ENCODE data around the gene TFDP1. TPM values are rescaled to one million over a fixed set of nuclear protein-coding genes. Genes with fewer than 3 reads are reported as not detected.

Gene TFDP1
- total RNA-seq, 1 donor, result 83.8 TPM

DNA sequence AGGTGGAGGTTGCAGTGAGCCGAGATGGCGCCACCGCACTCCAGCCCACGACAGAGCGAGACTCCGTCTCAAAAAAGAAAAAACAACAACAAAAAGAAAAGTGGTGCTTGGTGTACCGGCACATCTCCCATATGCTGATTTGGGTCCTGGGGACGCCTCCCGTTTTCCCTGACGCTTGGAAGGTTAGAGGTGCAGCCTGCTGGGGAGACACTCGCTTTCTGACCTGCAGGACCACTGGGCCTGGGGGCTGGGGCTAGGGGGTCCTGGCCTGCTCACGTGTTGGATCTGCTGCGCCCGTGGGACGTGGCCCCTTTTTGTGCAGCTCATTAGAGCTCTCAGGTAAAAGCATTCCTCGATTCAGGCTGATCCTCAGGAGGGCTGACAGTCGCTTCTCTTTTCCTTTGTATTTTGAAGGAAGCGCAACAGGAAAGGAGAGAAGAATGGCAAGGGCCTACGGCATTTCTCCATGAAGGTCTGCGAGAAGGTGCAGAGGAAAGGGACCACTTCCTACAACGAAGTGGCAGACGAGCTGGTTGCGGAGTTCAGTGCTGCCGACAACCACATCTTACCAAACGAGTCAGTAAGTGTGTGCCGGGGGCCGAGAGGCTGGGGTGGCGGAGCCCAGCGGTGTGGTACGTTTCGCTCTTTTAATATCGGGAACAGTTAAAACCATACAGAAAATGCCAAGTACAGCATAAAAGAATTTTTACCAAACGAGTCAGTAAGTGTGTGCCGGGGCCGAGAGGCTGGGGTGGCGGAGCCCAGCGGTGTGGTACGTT lies 48.3 kb downstream of the TFDP1 start:
- H3K4me3 ChIP-seq (ENCODE audit: low read depth, low read length), result no peak overlapping the region
- TF ChIP-seq CTCF (IDR thresholded peaks at IDR 0.05; ENCODE audit: insufficient read depth, low read depth, low read length), result no peak
- DNase-seq (ENCODE audit: low read depth), result no peak

DNA sequence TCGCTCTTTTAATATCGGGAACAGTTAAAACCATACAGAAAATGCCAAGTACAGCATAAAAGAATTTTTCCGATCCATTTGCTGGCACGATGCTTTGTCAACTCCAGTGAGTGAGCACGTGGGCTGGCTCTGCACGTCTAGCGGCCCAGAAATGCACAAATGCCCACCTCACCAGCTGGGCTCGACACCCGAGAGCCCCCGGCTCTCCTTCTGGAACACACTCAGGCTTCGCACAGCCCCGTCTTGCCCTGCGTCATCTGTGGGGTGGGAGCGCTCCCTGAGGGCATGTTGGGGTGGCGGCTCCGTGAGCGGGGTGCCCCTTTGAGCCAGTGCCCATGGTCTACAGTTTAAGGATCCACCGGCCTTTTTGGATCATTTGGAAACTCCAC lies 48.9 kb downstream of the TFDP1 start:
- H3K4me3 ChIP-seq (ENCODE audit: low read depth, low read length), result no peak overlapping the region
- DNase-seq (ENCODE audit: low read depth), result no peak
- no peak for TF ChIP-seq CTCF (IDR thresholded peaks at IDR 0.05; ENCODE audit: insufficient read depth, low read depth, low read length)

- TF ChIP-seq CTCF (IDR thresholded peaks at IDR 0.05; ENCODE audit: insufficient read depth, low read depth, low read length), result no peak
- no peak overlapping the region for H3K4me3 ChIP-seq (ENCODE audit: low read depth, low read length)
- DNase-seq (ENCODE audit: low read depth), result no peak
Observed at GRCh38 chr13:113634279-113635047, 49.9 kb downstream of the TFDP1 start.

DNA sequence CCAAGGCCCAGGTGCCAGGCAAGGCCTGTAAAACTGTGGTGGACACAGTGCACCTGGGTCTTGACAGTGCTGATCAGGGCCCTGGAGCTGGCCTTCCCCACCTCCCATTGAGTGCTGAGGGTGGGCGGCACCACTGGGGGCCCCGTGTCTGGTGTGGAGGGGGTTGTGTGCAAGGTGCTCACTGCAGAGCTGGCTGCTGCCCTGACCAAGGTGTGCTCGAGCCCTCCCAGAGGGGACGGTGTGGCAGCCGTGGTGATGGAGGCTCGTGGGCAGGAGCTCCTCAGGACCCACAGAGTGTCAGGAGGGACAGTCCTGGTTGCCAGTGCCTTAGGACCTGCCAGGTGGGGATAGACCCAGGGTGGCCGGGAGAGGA lies 50.5 kb downstream of the TFDP1 start:
- no peak for DNase-seq (ENCODE audit: low read depth)
- no peak for TF ChIP-seq CTCF (IDR thresholded peaks at IDR 0.05; ENCODE audit: insufficient read depth, low read depth, low read length)
- no peak overlapping the region for H3K4me3 ChIP-seq (ENCODE audit: low read depth, low read length)

DNA sequence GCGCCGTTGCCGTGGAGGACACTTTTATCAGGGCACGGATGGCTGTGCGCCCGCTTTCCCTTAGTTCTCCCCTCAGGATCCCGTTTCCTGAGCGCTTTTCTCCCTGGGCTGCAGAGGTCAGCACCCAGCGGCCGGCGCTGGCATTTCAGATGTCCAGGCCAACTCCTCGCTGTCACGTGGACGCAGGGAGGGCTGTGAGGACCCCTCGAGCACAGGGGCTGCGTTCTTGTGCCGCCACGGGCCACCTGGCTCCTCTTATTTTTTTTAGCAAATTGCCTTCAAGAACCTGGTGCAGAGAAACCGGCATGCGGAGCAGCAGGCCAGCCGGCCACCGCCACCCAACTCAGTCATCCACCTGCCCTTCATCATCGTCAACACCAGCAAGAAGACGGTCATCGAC lies 51.2 kb downstream of the TFDP1 start:
- H3K4me3 ChIP-seq (ENCODE audit: low read depth, low read length), result no peak overlapping the region
- no peak for TF ChIP-seq CTCF (IDR thresholded peaks at IDR 0.05; ENCODE audit: insufficient read depth, low read depth, low read length)
- DNase-seq (ENCODE audit: low read depth), result no peak

DNA sequence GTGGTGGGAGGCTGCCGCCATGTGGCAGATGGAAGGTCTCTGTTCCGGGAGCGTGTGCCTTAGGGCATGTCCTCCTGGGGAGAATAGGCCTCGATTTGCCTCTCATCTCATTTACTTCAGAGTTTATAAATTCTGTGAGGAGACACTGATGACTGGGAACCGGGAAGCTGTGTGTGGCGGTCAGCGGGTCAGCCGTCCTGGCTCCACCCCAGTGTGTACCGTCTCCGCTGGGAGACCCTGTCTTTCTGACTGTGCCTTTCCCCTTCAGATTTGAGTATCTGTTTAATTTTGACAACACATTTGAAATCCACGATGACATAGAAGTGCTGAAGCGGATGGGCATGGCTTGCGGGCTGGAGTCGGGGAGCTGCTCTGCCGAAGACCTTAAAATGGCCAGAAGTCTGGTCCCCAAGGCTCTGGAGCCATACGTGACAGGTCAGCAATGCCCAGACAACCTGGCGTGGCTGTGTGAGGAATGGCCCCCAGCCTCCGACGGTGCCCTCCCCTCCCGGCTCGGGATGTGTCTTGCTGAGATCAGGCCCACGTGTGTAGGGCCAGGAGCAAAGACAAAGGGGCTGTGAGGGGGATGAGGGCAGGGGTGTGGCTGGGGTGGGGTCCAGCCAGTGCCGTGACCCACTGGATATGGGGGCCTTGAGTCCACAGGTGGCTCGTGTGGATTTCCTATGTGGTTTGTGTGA lies 51.9 kb downstream of the TFDP1 start:
- DNase-seq (ENCODE audit: low read depth), result no peak
- no peak overlapping the region for H3K4me3 ChIP-seq (ENCODE audit: low read depth, low read length)
- no peak for TF ChIP-seq CTCF (IDR thresholded peaks at IDR 0.05; ENCODE audit: insufficient read depth, low read depth, low read length)

Data from fibroblast of villous mesenchyme (primary cell).